Measurements from ENCODE around the gene IGFBP1.

IGFBP1 gene

GRCh38 chr7:45912972-45913371 is 24.7 kb downstream of the IGFBP1 start:
- no peak overlapping the region for H3K27ac Mint-ChIP-seq

GRCh38 chr7:45914911-45915310 is 26.6 kb downstream of the IGFBP1 start:
- H3K27me3 Mint-ChIP-seq = peaks cover 51% of the 10 kb centered on the region
- DNase-seq = no peak
- ATAC-seq = no peak
- H3K27ac Mint-ChIP-seq = no peak overlapping the region
- H3K4me1 Mint-ChIP-seq = peaks cover 9% of the 10 kb centered on the region
- no peaks in the 10 kb centered on the region for H3K9me3 Mint-ChIP-seq
- no peak overlapping the region for H3K4me3 Mint-ChIP-seq

More at GRCh38 chr7:45912972-45913371, 24.7 kb downstream of the IGFBP1 start:
- Mint-ChIP-seq H3K4me3 (no peak overlapping the region), H3K9me3 (peaks cover 0 to 6% of the 10 kb centered on the region in 2 donors), H3K27me3 (peaks cover 48% of the 10 kb centered on the region), H3K4me1 (peaks cover 6% of the 10 kb centered on the region)
- ATAC-seq (no peak), DNase-seq (no peak)

- H3K4me1 Mint-ChIP-seq = peaks cover 16% of the 10 kb centered on the region
- DNase-seq = no peak
- no peak overlapping the region for H3K4me3 Mint-ChIP-seq
- no peaks in the 10 kb centered on the region for H3K9me3 Mint-ChIP-seq
- no peak for ATAC-seq
- peaks cover 58% of the 10 kb centered on the region for H3K27me3 Mint-ChIP-seq
- no peak overlapping the region for H3K27ac Mint-ChIP-seq
Observed at GRCh38 chr7:45915606-45916005, 27.3 kb downstream of the IGFBP1 start.

- Mint-ChIP-seq H3K4me3 (no peak overlapping the region), H3K9me3 (no peaks in the 10 kb centered on the region), H3K27ac (no peak overlapping the region), H3K4me1 (peaks cover 25% of the 10 kb centered on the region), H3K27me3 (peaks cover 60% of the 10 kb centered on the region)
- no peak for ATAC-seq
- DNase-seq = no peak
Observed at GRCh38 chr7:45917064-45917463, 28.8 kb downstream of the IGFBP1 start.

GRCh38 chr7:45917658-45918057 is 29.4 kb downstream of the IGFBP1 start:
- H3K27me3 Mint-ChIP-seq = peaks cover 65% of the 10 kb centered on the region

GRCh38 chr7:45918556-45918955 is 30.3 kb downstream of the IGFBP1 start:
- no peak for DNase-seq
- Mint-ChIP-seq H3K27me3 (peaks cover 65% of the 10 kb centered on the region), H3K4me3 (no peak overlapping the region), H3K27ac (no peak overlapping the region), H3K4me1 (peaks cover 38% of the 10 kb centered on the region), H3K9me3 (no peaks in the 10 kb centered on the region)
- ATAC-seq = no peak

More at GRCh38 chr7:45917658-45918057, 29.4 kb downstream of the IGFBP1 start:
- Mint-ChIP-seq H3K27ac (no peak overlapping the region), H3K4me1 (peaks cover 31% of the 10 kb centered on the region), H3K4me3 (no peak overlapping the region), H3K9me3 (no peaks in the 10 kb centered on the region)
- DNase-seq = peak; percentile 72 to 75
- peak; percentile 57 for ATAC-seq

- H3K27ac Mint-ChIP-seq = no peak overlapping the region
- H3K9me3 Mint-ChIP-seq = no peaks in the 10 kb centered on the region
- DNase-seq (no peak), ATAC-seq (no peak)
- peaks cover 38% of the 10 kb centered on the region for H3K4me1 Mint-ChIP-seq
- peaks cover 71% of the 10 kb centered on the region for H3K27me3 Mint-ChIP-seq
- H3K4me3 Mint-ChIP-seq = no peak overlapping the region
Observed at GRCh38 chr7:45919231-45919784, 31.0 kb downstream of the IGFBP1 start.

GRCh38 chr7:45919993-45920459 is 31.7 kb downstream of the IGFBP1 start:
- no peak for ATAC-seq
- DNase-seq = no peak
- Mint-ChIP-seq H3K4me3 (peak overlapping the region; percentile 60 to 78), H3K27me3 (peaks cover 77% of the 10 kb centered on the region), H3K4me1 (peaks cover 38% of the 10 kb centered on the region), H3K27ac (peak overlapping the region in 1 of 2 donors; percentile 19), H3K9me3 (no peaks in the 10 kb centered on the region)

GRCh38 chr7:45920502-45921380 is 32.5 kb downstream of the IGFBP1 start, which contains the start of gene IGFBP3:
Gene IGFBP3, minus strand, starts transcription at chr7:45921272. Its CDS starts 132 bp downstream, at chr7:45921140.
- DNase-seq (no peak), ATAC-seq (peak; percentile 32)
- H3K27ac Mint-ChIP-seq = peak within 1 kb of the TSS in 1 of 2 donors; percentile 19
- no peaks in the 10 kb centered on the region for H3K9me3 Mint-ChIP-seq
- peaks cover 36% of the 10 kb centered on the region for H3K4me1 Mint-ChIP-seq
- peaks cover 74% of the 10 kb centered on the region for H3K27me3 Mint-ChIP-seq
- peak within 1 kb of the TSS; percentile 66 to 78 for H3K4me3 Mint-ChIP-seq

- peaks cover 68% of the 10 kb centered on the region for H3K27me3 Mint-ChIP-seq
Observed at GRCh38 chr7:45921381-45921698, 33.1 kb downstream of the IGFBP1 start.

GRCh38 chr7:45921699-45922519 is 33.6 kb downstream of the IGFBP1 start:
- peaks cover 66% of the 10 kb centered on the region for H3K27me3 Mint-ChIP-seq
- peaks cover 32% of the 10 kb centered on the region for H3K4me1 Mint-ChIP-seq
- no peaks in the 10 kb centered on the region for H3K9me3 Mint-ChIP-seq
- ATAC-seq = no peak
- no peak overlapping the region for H3K27ac Mint-ChIP-seq
- DNase-seq = peak; percentile 24 to 30
- peak overlapping the region; percentile 66 to 68 for H3K4me3 Mint-ChIP-seq

More at GRCh38 chr7:45921381-45921698, 33.1 kb downstream of the IGFBP1 start:
- H3K27ac Mint-ChIP-seq = no peak overlapping the region
- H3K4me3 Mint-ChIP-seq = peak overlapping the region; percentile 54 to 66
- no peaks in the 10 kb centered on the region for H3K9me3 Mint-ChIP-seq
- DNase-seq = no peak
- no peak for ATAC-seq
- H3K4me1 Mint-ChIP-seq = peaks cover 32% of the 10 kb centered on the region

- no peak overlapping the region for H3K27ac Mint-ChIP-seq
- peaks cover 58% of the 10 kb centered on the region for H3K27me3 Mint-ChIP-seq
- ATAC-seq = peak; percentile 72
- peaks cover 32% of the 10 kb centered on the region for H3K4me1 Mint-ChIP-seq
- DNase-seq = peak in 1 of 2 donors; percentile 23
- no peaks in the 10 kb centered on the region for H3K9me3 Mint-ChIP-seq
- peak overlapping the region; percentile 66 to 68 for H3K4me3 Mint-ChIP-seq
Observed at GRCh38 chr7:45922810-45923209, 34.5 kb downstream of the IGFBP1 start.

- Mint-ChIP-seq H3K4me1 (peaks cover 32% of the 10 kb centered on the region), H3K27ac (no peak overlapping the region), H3K27me3 (peaks cover 56% of the 10 kb centered on the region), H3K4me3 (peak overlapping the region; percentile 66 to 68), H3K9me3 (no peaks in the 10 kb centered on the region)
- DNase-seq (peak; percentile 55 to 66), ATAC-seq (peak; percentile 47)
Observed at GRCh38 chr7:45923290-45923689, 35.0 kb downstream of the IGFBP1 start.

- no peak for ATAC-seq
- Mint-ChIP-seq H3K27ac (no peak overlapping the region), H3K4me1 (peaks cover 32% of the 10 kb centered on the region), H3K27me3 (peaks cover 56% of the 10 kb centered on the region), H3K4me3 (no peak overlapping the region), H3K9me3 (no peaks in the 10 kb centered on the region)
- DNase-seq = no peak
Observed at GRCh38 chr7:45923818-45924217, 35.5 kb downstream of the IGFBP1 start.

- Mint-ChIP-seq H3K4me3 (no peak overlapping the region), H3K27ac (no peak overlapping the region), H3K4me1 (peaks cover 32% of the 10 kb centered on the region), H3K27me3 (peaks cover 52% of the 10 kb centered on the region), H3K9me3 (no peaks in the 10 kb centered on the region)
- DNase-seq (no peak), ATAC-seq (no peak)
Observed at GRCh38 chr7:45924283-45924682, 36.0 kb downstream of the IGFBP1 start.

Data from stimulated activated naive CD8-positive, alpha-beta T cell treated with anti-CD3 and anti-CD28 coated beads, Interleukin-15, amount 100 ng/mL, for 72 hours (primary cell).